ENCODE results near the gene SLCO1C1. TPM values are rescaled to one million over a fixed set of nuclear protein-coding genes. Genes with fewer than 3 reads are reported as not detected.
A peak's percentile ranks its signal among the peaks of the same experiment; 100 is the strongest.

Gene SLCO1C1
- total RNA-seq, 4 donors from 2014 or later = 4.6 to 7.1 (median 6.1) TPM; not detected in 1

GRCh38 chr12:20792971-20793370, 97.8 kb downstream of the SLCO1C1 start:
- Histone ChIP-seq H3K27ac (no peak overlapping the region), H3K9me3 (no peaks in the 10 kb centered on the region), H3K27me3 (no peaks in the 10 kb centered on the region), H3K36me3 (no peaks in the 10 kb centered on the region), H3K4me1 (no peaks in the 10 kb centered on the region), H3K4me3 (no peak overlapping the region)
- TF ChIP-seq POLR2A (IDR thresholded peaks at IDR 0.05) (no peak), EP300 (IDR thresholded peaks at IDR 0.05) (no peak), CTCF (IDR thresholded peaks at IDR 0.05) (no peak)
- 97 to 100% methylated on average over 1 of the region's 1 CpG for WGBS, 2 donors
- DNase-seq (ENCODE audit: low spot score in 2 of 2) = no peak

GRCh38 chr12:20798554-20798953, 103.4 kb downstream of the SLCO1C1 start:
- H3K27me3 ChIP-seq = no peaks in the 10 kb centered on the region

DNA sequence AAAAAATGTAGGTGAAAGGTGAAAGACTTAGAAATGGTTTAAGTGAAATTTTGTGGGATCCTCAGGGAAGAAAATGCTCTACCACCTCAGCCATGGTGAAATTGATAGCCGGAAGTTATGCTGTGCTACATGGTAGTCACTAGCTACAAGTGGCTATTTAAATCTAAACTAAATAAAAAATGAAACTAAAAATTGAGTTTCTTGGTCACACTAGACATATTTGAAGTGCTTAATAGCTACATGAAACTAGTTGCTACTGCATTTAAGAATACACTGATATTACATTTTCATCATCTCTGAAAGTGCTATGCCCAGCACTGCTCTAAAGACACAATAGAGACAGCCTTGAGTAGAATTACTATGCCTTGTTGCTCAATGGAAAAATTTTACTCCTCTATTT, 105.0 kb downstream of the SLCO1C1 start:
- WGBS, 2 donors = 82 to 90% methylated on average over 1 of the region's 1 CpG

More at GRCh38 chr12:20798554-20798953, 103.4 kb downstream of the SLCO1C1 start:
- no peaks in the 10 kb centered on the region for H3K4me1 ChIP-seq
- H3K27ac ChIP-seq = no peak overlapping the region
- TF ChIP-seq CTCF (IDR thresholded peaks at IDR 0.05) (peak in 3 of 5 experiments; percentile 32 to 71 (median 35)), POLR2A (IDR thresholded peaks at IDR 0.05) (no peak), EP300 (IDR thresholded peaks at IDR 0.05) (no peak)
- WGBS, 2 donors = 24 to 33% methylated on average over 1 of the region's 1 CpG
- H3K4me3 ChIP-seq = no peak overlapping the region
- peak in 1 of 2 donors; percentile 27 for DNase-seq (ENCODE audit: low spot score in 2 of 2)
- no peaks in the 10 kb centered on the region for H3K9me3 ChIP-seq
- no peaks in the 10 kb centered on the region for H3K36me3 ChIP-seq

GRCh38 chr12:20801035-20801434, 105.9 kb downstream of the SLCO1C1 start:
- no peaks in the 10 kb centered on the region for H3K9me3 ChIP-seq
- no peaks in the 10 kb centered on the region for H3K36me3 ChIP-seq
- no peaks in the 10 kb centered on the region for H3K27me3 ChIP-seq
- H3K27ac ChIP-seq = no peak overlapping the region
- H3K4me1 ChIP-seq = no peaks in the 10 kb centered on the region
- no peak overlapping the region for H3K4me3 ChIP-seq
- TF ChIP-seq CTCF (IDR thresholded peaks at IDR 0.05) (no peak), EP300 (IDR thresholded peaks at IDR 0.05) (no peak), POLR2A (IDR thresholded peaks at IDR 0.05) (no peak)
- DNase-seq (ENCODE audit: low spot score in 2 of 2) = no peak

More for the DNA sequence above, 105.0 kb downstream of the SLCO1C1 start:
- Histone ChIP-seq H3K4me1 (no peaks in the 10 kb centered on the region), H3K27me3 (no peaks in the 10 kb centered on the region), H3K9me3 (no peaks in the 10 kb centered on the region), H3K27ac (no peak overlapping the region), H3K36me3 (no peaks in the 10 kb centered on the region), H3K4me3 (no peak overlapping the region)
- DNase-seq (ENCODE audit: low spot score in 2 of 2) = no peak
- TF ChIP-seq EP300 (IDR thresholded peaks at IDR 0.05) (no peak), POLR2A (IDR thresholded peaks at IDR 0.05) (no peak), CTCF (IDR thresholded peaks at IDR 0.05) (no peak)

Other genes with a start within 250 kb of the SLCO1C1 start
- gene SLCO1B3, start 115.4 kb downstream of the SLCO1C1 start, total RNA-seq = 1 to 10 TPM; 1.2 to 6.6 (median 4.4) TPM